ENCODE measurements around the gene ITGA11. TPM values are rescaled to one million over a fixed set of nuclear protein-coding genes. Genes with fewer than 3 reads are reported as not detected.

Gene ITGA11
- total and polyA plus RNA-seq, 2 of the 4 experiments (the other 2 are of a cell fraction) = 4.1 to 6.6 TPM

DNA sequence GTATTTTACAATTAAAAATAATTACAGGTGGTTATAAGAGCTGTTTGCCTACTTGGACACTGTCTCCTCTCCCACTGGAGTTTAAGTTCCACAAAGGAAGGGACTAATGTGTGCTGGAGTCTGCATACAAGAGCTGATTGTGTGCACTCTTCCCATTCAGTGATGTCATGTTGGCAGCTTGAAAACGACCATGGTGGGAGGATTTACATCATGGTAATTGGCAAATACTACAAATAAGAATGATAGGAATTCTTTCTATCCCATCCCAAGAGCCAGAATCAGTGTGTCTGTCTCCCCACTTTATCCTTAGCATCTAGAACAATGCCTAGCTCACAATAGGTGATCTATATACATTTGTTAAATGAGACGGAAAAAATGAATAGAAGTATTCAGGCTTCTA is 14.1 kb downstream of the ITGA11 start:
- peak overlapping the region; percentile 32; the same call in 1 of the 2 replicates for H3K23ac ChIP-seq (ENCODE audit: low read depth, low read length)
- H3K27me3 ChIP-seq (ENCODE audit: control insufficient read depth, insufficient read depth, low read length) = no peaks in the 10 kb centered on the region
- no peak overlapping the region for H2AFZ ChIP-seq (replicated peaks; ENCODE audit: low read length, poor library complexity)
- H3K18ac ChIP-seq (ENCODE audit: low read depth, low read length) = peak overlapping the region; percentile 35; the same call in 1 of the 2 replicates
- H3K9ac ChIP-seq (ENCODE audit: low read depth, low read length) = no peak overlapping the region
- DNase-seq (peak; percentile 50), ATAC-seq (ENCODE audit: low read depth) (no peak)
- H4K91ac ChIP-seq (ENCODE audit: insufficient read depth, low read depth, low read length) = peak overlapping the region; percentile 10; the same call in 1 of the 2 replicates
- peak overlapping the region; percentile 76; the same call in 1 of the 2 replicates for H2BK20ac ChIP-seq (ENCODE audit: low read depth, low read length)
- no CpG with 5 or more reads among the region's 2 CpGs for WGBS, 2 experiments (ENCODE audit: extremely low coverage in 2 of 2, insufficient read length in 1 of 2)
- H2BK120ac ChIP-seq (ENCODE audit: low read depth, low read length) = peak overlapping the region; percentile 55
- H3K79me1 ChIP-seq (ENCODE audit: low read depth in 1 of 2, low read length in 2 of 2) = peaks cover 3 to 45% of the 10 kb centered on the region in 2 experiments; a peak in 3 of 4 replicates
- no peak overlapping the region for H3K4me3 ChIP-seq (ENCODE audit: insufficient read depth, low read depth, low read length)
- no peak overlapping the region for H2BK15ac ChIP-seq (ENCODE audit: low read depth, low read length)
- intact Hi-C loops (cut with micrococcal nuclease) = no loop called here
- peak overlapping the region; percentile 26 for H3K14ac ChIP-seq (replicated peaks; ENCODE audit: low read depth, low read length)
- no peak overlapping the region for H3K56ac ChIP-seq (ENCODE audit: extremely low read depth, insufficient read depth, low read length)
- BruUV-seq (replicated peaks) = no TSS peak
- H2AK5ac ChIP-seq (ENCODE audit: low read depth, low read length) = peak overlapping the region; percentile 62; the same call in 1 of the 2 replicates
- H4K20me1 ChIP-seq (ENCODE audit: insufficient read depth, low read length) = peaks cover 12% of the 10 kb centered on the region; the same call in 1 of the 2 replicates
- no peak overlapping the region for H2AK9ac ChIP-seq (replicated peaks; ENCODE audit: low read depth, low read length, poor library complexity)
- peaks cover 32% of the 10 kb centered on the region for H3K9me1 ChIP-seq (ENCODE audit: insufficient read depth, low read length)
- H2BK5ac ChIP-seq (ENCODE audit: low read depth, low read length, poor library complexity, severe bottlenecking) = no peak overlapping the region
- in situ Hi-C loops (cut with MboI; ENCODE audit: low sequenced_read_pairs) = no loop called here
- peak overlapping the region in 1 of 2 experiments; percentile 18; a peak in 1 of 4 replicates for H4K8ac ChIP-seq (ENCODE audit: low read depth in 2 of 2, low read length in 2 of 2)
- peaks cover 2% of the 10 kb centered on the region; the same call in 1 of the 2 replicates for H3K36me3 ChIP-seq (ENCODE audit: control insufficient read depth, insufficient read depth, low read length)
- dilution Hi-C loops (cut with HindIII; ENCODE audit: low sequenced_read_pairs, unreplicated experiment) = no loop called here
- peaks cover 25% of the 10 kb centered on the region for H3K4me1 ChIP-seq (ENCODE audit: control insufficient read depth, insufficient read depth, low read length)
- no peak for TF ChIP-seq RAD21 (IDR thresholded peaks at IDR 0.05; ENCODE audit: low read length)
- TF ChIP-seq CEBPB (IDR thresholded peaks at IDR 0.05; ENCODE audit: low read depth, low read length) = no peak
- TF ChIP-seq CHD1 (IDR thresholded peaks at IDR 0.05; ENCODE audit: low read depth, low read length) = no peak
- no peak for TF ChIP-seq FOS (IDR thresholded peaks at IDR 0.05; ENCODE audit: low read depth, low read length)
- no peak for TF ChIP-seq NFE2L2 (IDR thresholded peaks at IDR 0.05; ENCODE audit: low read depth, low read length)
- POLR2A ChIA-PET (ENCODE audit: unreplicated experiment) = no interaction called here
- no peak overlapping the region for H4K5ac ChIP-seq (ENCODE audit: low read depth, low read length)
- no peak overlapping the region; the same call in 1 of the 2 replicates for H3K4ac ChIP-seq (ENCODE audit: low read depth, low read length)
- CTCF ChIA-PET = interaction anchor here (1.3 kb wide), 1 partner anchor 111 kb away, joined by 4 read pairs; no protein-coding TSS in a partner anchor
- H3K4me2 ChIP-seq (ENCODE audit: low read depth, low read length) = peak overlapping the region; percentile 63; the same call in 1 of the 2 replicates
- H3K9me3 ChIP-seq (ENCODE audit: control insufficient read depth, insufficient read depth, low read length) = no peaks in the 10 kb centered on the region
- no peak overlapping the region for H3K27ac ChIP-seq (ENCODE audit: insufficient read depth, low read length)

Measured in IMR-90 (cell line).